HG03097 (cell line): ENCODE data around the gene EDRF1.
"Not testable (repeated sequence)": the region's sequence is repeated elsewhere in the genome, so short reads cannot be mapped to it uniquely, and the experiment has no call there.

Experiments
- ATAC-seq: cut with Tn5 transposase; IDR thresholded peaks from one replicate; pipeline ENCODE4 v1.9.1; 2021; ENCODE audit not compliant: unreplicated experiment, low FRiP score

The EDRF1 gene

GRCh38 chr10:125719173-125720001 lies at the start of gene EDRF1:
Gene EDRF1, plus strand, starts transcription at chr10:125719709. Its CDS starts 99 bp downstream, at chr10:125719808.
- ATAC-seq = peak; percentile 94

- ATAC-seq = no peak
These were observed 46.6 kb upstream of the EDRF1 start for GRCh38 chr10:125672884-125673283.

GRCh38 chr10:125679436-125679835 lies 40.1 kb upstream of the EDRF1 start:
- no peak for ATAC-seq

- no peak for ATAC-seq
These were observed 36.4 kb upstream of the EDRF1 start, which contains the start of gene TEX36 for GRCh38 chr10:125683063-125683462. Gene TEX36, minus strand, starts transcription at chr10:125683163. Its CDS starts 174 bp downstream, at chr10:125682989.

GRCh38 chr10:125683821-125684220 lies 35.7 kb upstream of the EDRF1 start:
- ATAC-seq = no peak

- ATAC-seq = no peak
These were observed 34.9 kb upstream of the EDRF1 start for GRCh38 chr10:125684581-125684980.

GRCh38 chr10:125687507-125688185 lies 31.9 kb upstream of the EDRF1 start:
- no peak for ATAC-seq

GRCh38 chr10:125689955-125690569 lies 29.4 kb upstream of the EDRF1 start:
- no peak for ATAC-seq

- ATAC-seq = peak; percentile 88
These were observed 28.1 kb upstream of the EDRF1 start for GRCh38 chr10:125691160-125691981.

GRCh38 chr10:125692196-125692595 lies 27.3 kb upstream of the EDRF1 start:
- ATAC-seq = no peak

GRCh38 chr10:125692601-125693523 lies 26.6 kb upstream of the EDRF1 start:
- ATAC-seq = no peak

GRCh38 chr10:125693524-125693847 lies 26.0 kb upstream of the EDRF1 start:
- ATAC-seq = no peak

- no peak for ATAC-seq
These were observed 24.6 kb upstream of the EDRF1 start for GRCh38 chr10:125694883-125695282.

- ATAC-seq = not testable (repeated sequence)
These were observed 22.6 kb upstream of the EDRF1 start for GRCh38 chr10:125696884-125697283.

GRCh38 chr10:125698481-125698998 lies 21.0 kb upstream of the EDRF1 start:
- no peak for ATAC-seq

GRCh38 chr10:125699562-125700143 lies 19.9 kb upstream of the EDRF1 start:
- no peak for ATAC-seq

GRCh38 chr10:125700355-125700911 lies 19.1 kb upstream of the EDRF1 start:
- ATAC-seq = no peak

- peak; percentile 58 for ATAC-seq
These were observed 11.7 kb upstream of the EDRF1 start for GRCh38 chr10:125707541-125708468.
